HG03565 (cell line): Measurements from ENCODE around the gene SRD5A3.

Experiments used
- ATAC-seq: cut with Tn5 transposase; IDR thresholded peaks from one replicate; pipeline ENCODE4 v1.9.1; 2021; ENCODE audit warnings: mild to moderate bottlenecking, moderate library complexity; ENCODE audit not compliant: unreplicated experiment

SRD5A3 gene

DNA sequence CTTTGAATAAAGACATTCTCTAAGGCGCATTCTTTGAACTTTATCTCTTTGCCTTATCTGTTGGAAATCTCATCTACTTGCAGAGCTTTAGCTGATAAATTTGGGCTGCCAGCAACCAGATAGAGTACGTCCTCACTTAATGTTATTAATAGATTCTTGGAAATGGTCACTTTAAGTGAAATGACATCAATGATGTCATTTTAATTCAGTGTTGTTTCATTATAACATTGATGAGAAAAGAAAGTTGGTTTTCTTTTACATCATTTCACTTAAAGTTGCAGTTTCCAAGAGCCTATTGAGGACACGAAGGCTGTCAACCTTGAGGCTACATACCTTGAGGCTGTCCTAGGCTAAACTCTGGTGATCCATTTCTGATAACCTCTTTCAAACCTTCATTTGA is 59.0 kb downstream of the SRD5A3 start:
- ATAC-seq = no peak

DNA sequence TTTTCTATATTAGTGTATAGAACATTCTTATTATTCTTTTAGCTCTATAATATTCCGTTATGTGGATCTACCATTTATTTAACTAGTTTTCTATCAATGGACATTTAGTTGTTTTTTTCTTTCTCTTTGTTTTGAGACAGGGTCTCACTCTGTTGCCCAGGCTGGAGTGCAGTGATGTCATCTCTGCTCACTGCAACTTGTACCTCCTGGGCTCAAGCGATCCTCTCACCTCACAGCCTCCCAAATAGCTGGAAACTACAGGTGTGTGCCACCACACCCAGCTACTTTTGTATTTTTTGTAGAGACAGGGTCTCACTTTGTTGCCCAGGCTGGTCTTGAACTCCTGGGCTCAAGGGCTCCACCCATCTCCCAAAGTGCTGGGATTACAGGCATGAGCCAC is 60.5 kb downstream of the SRD5A3 start:
- ATAC-seq = no peak

DNA sequence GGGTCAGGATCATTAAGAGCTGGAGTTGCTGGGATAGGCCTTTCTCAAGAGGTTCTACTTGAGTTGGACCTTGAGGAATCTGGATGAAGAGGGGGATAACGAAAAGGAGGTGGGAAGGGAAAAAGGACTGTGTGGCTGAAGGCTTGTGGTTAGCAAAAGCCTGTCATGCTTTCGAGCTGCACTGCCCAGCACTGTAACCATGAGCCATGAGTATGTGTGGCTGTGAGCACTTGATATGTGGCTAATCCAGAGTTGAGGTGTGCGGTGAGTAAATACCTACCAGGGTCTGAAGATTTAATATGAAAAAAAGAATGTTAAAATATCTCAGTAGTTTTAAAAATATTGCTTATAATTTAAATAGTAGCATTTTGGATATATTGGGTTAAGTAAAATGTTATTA is 61.1 kb downstream of the SRD5A3 start:
- no peak for ATAC-seq

DNA sequence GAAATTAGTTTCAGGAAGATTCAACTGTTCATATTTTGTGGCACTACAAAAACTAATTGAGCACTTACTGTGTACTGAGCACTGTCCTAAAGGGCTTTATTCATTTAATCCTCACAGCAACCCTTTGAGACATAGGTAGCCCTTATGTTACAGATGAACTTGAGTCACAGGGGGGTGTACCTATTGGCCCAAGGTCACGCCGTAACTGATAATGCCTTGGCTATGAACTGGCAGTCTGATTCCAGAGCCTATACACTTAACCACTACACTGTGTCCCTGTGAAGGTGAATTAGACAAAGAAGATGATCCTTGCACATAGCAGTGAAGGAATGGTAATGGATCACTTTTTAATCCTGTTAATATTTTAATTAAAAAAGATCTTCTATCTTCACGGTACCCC is 61.7 kb downstream of the SRD5A3 start:
- no peak for ATAC-seq

DNA sequence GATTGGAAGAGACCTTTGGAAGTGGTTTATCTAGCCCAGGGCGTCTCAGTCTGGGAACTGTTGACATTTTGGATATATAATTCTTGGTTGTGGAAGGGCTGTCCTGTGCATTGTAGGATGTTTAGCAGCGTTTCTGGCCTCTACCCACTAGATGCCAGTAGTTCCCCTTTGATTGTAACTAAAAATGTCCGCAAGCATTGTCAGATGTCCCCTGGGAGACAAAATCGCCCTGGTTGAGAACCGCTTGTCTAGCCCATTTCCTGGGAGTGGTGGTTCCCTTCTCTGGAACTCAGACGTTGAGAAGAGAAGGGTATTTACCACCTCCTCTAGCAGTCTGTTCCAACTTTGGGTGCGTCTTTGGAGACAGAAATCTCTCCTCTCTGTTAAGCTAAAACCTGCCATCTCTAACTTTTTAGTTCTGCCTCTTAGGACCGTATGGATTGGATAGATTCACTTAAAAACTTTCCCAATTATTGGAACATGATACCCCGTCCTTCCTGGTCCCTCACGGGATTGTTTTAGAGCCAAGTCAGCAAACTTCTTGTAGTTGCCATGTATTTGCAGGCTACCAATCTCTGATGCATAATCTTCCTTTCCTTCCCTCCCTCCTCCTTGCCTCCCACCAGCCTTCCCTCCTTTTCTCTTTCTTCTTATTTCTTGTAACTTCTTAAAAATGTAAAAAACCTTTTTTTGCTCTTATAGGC is 63.6 kb downstream of the SRD5A3 start:
- peak; percentile 67 for ATAC-seq

DNA sequence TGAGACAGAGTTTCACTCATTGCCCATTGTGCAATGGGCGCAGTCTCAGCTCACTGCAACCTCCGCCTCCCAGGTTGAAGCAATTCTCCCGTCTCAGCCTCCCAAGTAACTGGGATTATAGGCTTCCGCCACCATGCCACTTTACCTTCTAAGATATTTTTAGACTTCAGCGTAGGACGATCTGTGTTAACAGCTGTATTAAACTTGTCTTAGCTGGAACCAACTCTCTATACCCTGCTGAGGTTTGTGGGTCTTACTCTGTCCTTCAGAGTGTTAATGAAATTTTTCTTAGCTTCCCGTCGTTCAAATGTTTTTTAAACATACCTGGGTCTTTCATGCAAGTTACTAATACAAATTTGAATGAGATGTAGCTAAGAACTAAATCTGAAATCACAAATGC is 64.4 kb downstream of the SRD5A3 start:
- no peak for ATAC-seq

DNA sequence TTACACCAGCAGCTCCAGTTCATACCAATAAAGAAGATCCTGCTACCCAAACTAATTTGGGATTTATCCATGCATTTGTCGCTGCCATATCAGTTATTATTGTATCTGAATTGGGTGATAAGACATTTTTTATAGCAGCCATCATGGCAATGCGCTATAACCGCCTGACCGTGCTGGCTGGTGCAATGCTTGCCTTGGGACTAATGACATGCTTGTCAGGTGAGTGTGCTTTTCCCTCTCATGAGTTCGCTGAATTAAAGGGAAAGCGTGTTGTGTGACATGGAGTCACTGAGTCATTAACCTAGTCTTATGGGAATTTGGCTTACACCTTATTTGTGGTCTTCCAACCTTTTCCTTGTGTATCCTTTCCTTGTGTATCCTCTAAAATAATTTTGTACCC is 65.6 kb downstream of the SRD5A3 start:
- ATAC-seq = no peak

DNA sequence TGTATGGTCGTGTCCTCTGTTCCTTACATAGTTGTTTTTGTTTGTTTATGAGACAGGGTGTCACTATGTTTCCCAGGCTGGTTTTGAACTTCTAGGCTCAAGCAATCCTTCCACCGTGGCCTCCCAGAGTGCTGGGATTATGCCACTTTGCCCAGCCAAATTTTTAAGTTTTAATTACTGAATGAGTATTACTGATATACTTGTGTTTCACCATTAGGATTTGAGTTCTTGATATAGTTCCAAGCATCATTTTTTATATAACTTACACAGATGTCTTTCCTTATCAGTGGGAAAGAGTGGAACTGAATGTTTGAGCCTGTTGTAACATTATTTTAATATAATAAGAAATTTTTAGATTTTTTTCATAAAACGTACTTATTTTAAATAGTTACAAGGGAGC is 70.1 kb downstream of the SRD5A3 start:
- no peak for ATAC-seq
